Measurements from ENCODE around the gene FOXK2.
"Not testable (repeated sequence)": the region's sequence is repeated elsewhere in the genome, so short reads cannot be mapped to it uniquely, and the experiment has no call there.

GRCh38 chr17:82562718-82563220 is 43.2 kb downstream of the FOXK2 start:
- TF ChIP-seq CTCF, POLR2A (IDR thresholded peaks at IDR 0.05): not testable (repeated sequence)
